Body of pancreas (tissue), 4 donors: ENCODE data around the gene CDH11. TPM values are rescaled to one million over a fixed set of nuclear protein-coding genes. Genes with fewer than 3 reads are reported as not detected.

ENCODE experiments used
- ATAC-seq: fragments of 150-250 bp; one replicate; pipeline ENCODE4 v1.9.1; 2016
- DNase-seq, 4 donors: peaks; one replicate each; pipeline ENCODE4 v3.0.0-alpha.2; 2019
- H3K27ac ChIP-seq, 4 donors: fragments of 200-600 bp; sonication (generic); 1 replicate in 3 of 4; 2 replicates in 1 of 4; pipeline versions ENCODE4 v1.5.1 to v1.6.1; 2016 to 2019; ENCODE audit warnings: mild to moderate bottlenecking in 1 of 4, mixed read lengths in 1 of 4, moderate library complexity in 1 of 4
- H3K27me3 ChIP-seq, 2 donors: fragments of 200-600 bp; sonication (generic); one replicate each; pipeline ENCODE4 v1.6.0; 2016; ENCODE audit warnings: mild to moderate bottlenecking in 1 of 2
- H3K36me3 ChIP-seq, 2 donors: fragments of 200-600 bp; sonication (generic); replicated peaks in 1 of 2; 2 replicates each; pipeline ENCODE4 v1.5.1; 2016; ENCODE audit warnings: low read depth in 2 of 2; ENCODE audit not compliant: insufficient read depth in 1 of 2
- H3K4me1 ChIP-seq: fragments of 200-600 bp; sonication (generic); one replicate; pipeline ENCODE4 v1.6.0; 2016
- H3K4me3 ChIP-seq, 2 donors: fragments of 200-600 bp; sonication (generic); 1 replicate in 1 of 2; 2 replicates in 1 of 2; pipeline ENCODE4 v1.5.1; 2016 to 2019
- H3K9me3 ChIP-seq, 3 donors: fragments of 200-600 bp; sonication (generic); 1 replicate in 2 of 3; 2 replicates in 1 of 3; pipeline ENCODE4 v1.5.1; 2016
- CTCF ChIP-seq, 7 experiments: fragments of 450-650 bp in 4 of 7; fragments of 200-600 bp in 3 of 7; sonication (generic) in 3 of 7; IDR thresholded peaks; one replicate each; pipeline ENCODE4 v1.5.1; 2016 to 2019; ENCODE audit warnings: antibody characterized with exemption in 7 of 7
- POLR2A ChIP-seq, 3 donors: fragments of 450-650 bp; IDR thresholded peaks; one replicate each; pipeline ENCODE4 v1.6.1; 2016; ENCODE audit warnings: antibody characterized with exemption in 3 of 3, mild to moderate bottlenecking in 2 of 3
- WGBS, 2 donors: methylation state at CpG; one replicate each; pipeline ENCODE4 v1.1.5; 2017; 5-methylcytosine and 5-hydroxymethylcytosine counted together
- intact Hi-C: fragments of 100-400 bp; cut with DNase I; formaldehyde crosslinking; loops from one replicate; pipeline ENCODE4 v1.15.1; 2023
- total RNA-seq, 2 donors: library from RNA; depleted of rRNA; stranded (reverse); fragments of >200 nt; gene quantifications; one replicate each; pipeline ENCODE4 v1.1.0, GENCODE V29; 2016

The CDH11 gene
- total RNA-seq, 2 donors from 2014 or later: 8.6 to 17.6 TPM

DNA sequence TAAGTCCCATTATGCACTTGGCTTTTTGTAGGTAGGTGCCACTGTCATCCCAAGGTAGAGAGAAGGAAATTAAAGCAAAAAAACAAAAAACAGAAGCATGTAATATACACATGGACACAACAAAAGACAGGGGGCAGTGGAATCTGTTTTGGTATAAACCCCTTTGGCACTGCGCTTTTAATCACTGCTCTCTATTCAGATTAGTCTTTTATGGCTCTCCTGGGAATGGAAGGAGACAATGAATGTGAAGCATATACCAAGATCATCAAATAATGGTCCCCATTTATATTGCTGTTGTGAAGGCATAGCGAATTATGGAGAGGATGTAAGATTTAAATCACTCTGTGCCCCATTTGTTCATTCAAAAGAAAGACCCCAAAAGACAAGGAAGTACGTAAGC, 17.4 kb downstream of the CDH11 start:
- H3K9me3 ChIP-seq: no peaks in the 10 kb centered on the region
- WGBS, 2 donors: 71 to 81% methylated on average over 3 of the region's 3 CpGs

DNA sequence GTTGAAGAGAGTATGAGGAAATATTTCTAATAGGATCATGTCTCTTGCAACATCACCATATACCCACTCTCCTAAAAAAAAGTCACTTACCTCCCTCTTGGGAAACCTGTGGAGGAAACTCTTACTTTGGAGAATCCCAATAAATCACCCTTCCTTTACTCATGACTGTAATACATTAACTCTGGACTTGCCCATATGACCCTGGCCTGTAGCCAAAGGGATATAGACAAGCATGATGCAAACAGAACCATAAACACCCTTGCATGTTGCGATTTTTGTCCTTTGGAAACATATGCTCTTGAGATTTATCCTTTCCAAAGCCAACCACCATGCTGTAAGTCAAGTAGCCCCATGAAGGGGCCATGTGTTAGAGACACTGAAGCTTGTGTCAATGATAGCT, 19.5 kb downstream of the CDH11 start:
- DNase-seq (no peak), ATAC-seq (no peak)
- Histone ChIP-seq H3K4me3 (no peak overlapping the region), H3K9me3 (no peaks in the 10 kb centered on the region), H3K27ac (no peak overlapping the region), H3K27me3 (peaks cover 0 to 3% of the 10 kb centered on the region in 2 donors), H3K36me3 (no peaks in the 10 kb centered on the region), H3K4me1 (no peaks in the 10 kb centered on the region)
- WGBS, 2 donors: 40 to 67% methylated on average over 1 of the region's 1 CpG
- intact Hi-C loops: no loop called here
- no peak for TF ChIP-seq CTCF (IDR thresholded peaks at IDR 0.05)
- no peak for TF ChIP-seq POLR2A (IDR thresholded peaks at IDR 0.05)

More for the DNA sequence above, 17.4 kb downstream of the CDH11 start:
- no peak overlapping the region for H3K4me3 ChIP-seq
- ATAC-seq (no peak), DNase-seq (no peak)
- H3K27ac ChIP-seq: no peak overlapping the region
- TF ChIP-seq POLR2A (IDR thresholded peaks at IDR 0.05): no peak
- H3K27me3 ChIP-seq: no peaks in the 10 kb centered on the region
- intact Hi-C loops: no loop called here
- H3K36me3 ChIP-seq: no peaks in the 10 kb centered on the region
- H3K4me1 ChIP-seq: no peaks in the 10 kb centered on the region

GRCh38 chr16:65101009-65101408, 20.9 kb downstream of the CDH11 start:
- no peaks in the 10 kb centered on the region for H3K4me1 ChIP-seq
- no peak for ATAC-seq
- H3K9me3 ChIP-seq: no peaks in the 10 kb centered on the region
- H3K4me3 ChIP-seq: no peak overlapping the region
- H3K36me3 ChIP-seq: no peaks in the 10 kb centered on the region
- peaks cover 0 to 3% of the 10 kb centered on the region in 2 donors for H3K27me3 ChIP-seq
- TF ChIP-seq POLR2A (IDR thresholded peaks at IDR 0.05) (no peak), CTCF (IDR thresholded peaks at IDR 0.05) (no peak)
- no peak for DNase-seq
- intact Hi-C loops: no loop called here
- no peak overlapping the region for H3K27ac ChIP-seq

DNA sequence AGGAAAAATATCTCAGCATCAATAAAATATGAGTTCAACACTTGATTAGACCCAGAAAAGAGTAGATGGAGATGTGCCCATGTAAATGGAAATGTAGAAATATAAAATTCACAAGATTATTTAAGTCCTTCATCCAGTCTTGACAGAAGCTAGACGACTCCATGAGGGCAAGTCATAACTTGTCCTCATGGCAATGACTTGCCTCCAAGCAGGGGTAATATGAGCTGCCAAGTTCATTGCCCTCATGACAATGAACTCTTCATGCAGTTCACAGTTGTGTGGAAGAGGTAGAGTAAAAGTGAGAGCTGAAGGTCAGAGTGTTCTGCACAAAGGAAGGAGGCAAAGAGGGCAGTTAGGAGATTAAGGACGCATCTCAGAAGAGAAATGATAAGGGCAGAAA, 22.3 kb downstream of the CDH11 start:
- ATAC-seq: no peak
- WGBS, 2 donors: 60 to 62% methylated on average over 2 of the region's 2 CpGs
- no peaks in the 10 kb centered on the region for H3K4me1 ChIP-seq
- TF ChIP-seq POLR2A (IDR thresholded peaks at IDR 0.05) (no peak), CTCF (IDR thresholded peaks at IDR 0.05) (no peak)
- no peak overlapping the region for H3K4me3 ChIP-seq
- H3K27ac ChIP-seq: no peak overlapping the region
- H3K9me3 ChIP-seq: no peaks in the 10 kb centered on the region
- intact Hi-C loops: no loop called here
- DNase-seq: no peak
- no peaks in the 10 kb centered on the region for H3K36me3 ChIP-seq
- H3K27me3 ChIP-seq: peaks cover 0 to 3% of the 10 kb centered on the region in 2 donors

- Histone ChIP-seq H3K4me3 (no peak overlapping the region), H3K27me3 (peaks cover 0 to 3% of the 10 kb centered on the region in 2 donors), H3K9me3 (no peaks in the 10 kb centered on the region), H3K36me3 (no peaks in the 10 kb centered on the region), H3K27ac (no peak overlapping the region), H3K4me1 (no peaks in the 10 kb centered on the region)
- intact Hi-C loops: no loop called here
- WGBS, 2 donors: 75 to 78% methylated on average over 3 of the region's 3 CpGs
- no peak for DNase-seq
- ATAC-seq: no peak
- TF ChIP-seq CTCF (IDR thresholded peaks at IDR 0.05): no peak
These were observed 22.9 kb downstream of the CDH11 start for GRCh38 chr16:65098916-65099315.
